Measurements from ENCODE around the gene FGFR4. TPM values are rescaled to one million over a fixed set of nuclear protein-coding genes. Genes with fewer than 3 reads are reported as not detected.
A peak's percentile ranks its signal among the peaks of the same experiment; 100 is the strongest.
"Not testable (repeated sequence)": the region's sequence is repeated elsewhere in the genome, so short reads cannot be mapped to it uniquely, and the experiment has no call there.

The FGFR4 gene
- polyA plus RNA-seq (ENCODE audit: insufficient read length in 4 of 4): 10 to 100 TPM in 3 of 4 donors, 1 to 10 TPM in 1; 2.5 to 84.1 (median 57.3) TPM

DNA sequence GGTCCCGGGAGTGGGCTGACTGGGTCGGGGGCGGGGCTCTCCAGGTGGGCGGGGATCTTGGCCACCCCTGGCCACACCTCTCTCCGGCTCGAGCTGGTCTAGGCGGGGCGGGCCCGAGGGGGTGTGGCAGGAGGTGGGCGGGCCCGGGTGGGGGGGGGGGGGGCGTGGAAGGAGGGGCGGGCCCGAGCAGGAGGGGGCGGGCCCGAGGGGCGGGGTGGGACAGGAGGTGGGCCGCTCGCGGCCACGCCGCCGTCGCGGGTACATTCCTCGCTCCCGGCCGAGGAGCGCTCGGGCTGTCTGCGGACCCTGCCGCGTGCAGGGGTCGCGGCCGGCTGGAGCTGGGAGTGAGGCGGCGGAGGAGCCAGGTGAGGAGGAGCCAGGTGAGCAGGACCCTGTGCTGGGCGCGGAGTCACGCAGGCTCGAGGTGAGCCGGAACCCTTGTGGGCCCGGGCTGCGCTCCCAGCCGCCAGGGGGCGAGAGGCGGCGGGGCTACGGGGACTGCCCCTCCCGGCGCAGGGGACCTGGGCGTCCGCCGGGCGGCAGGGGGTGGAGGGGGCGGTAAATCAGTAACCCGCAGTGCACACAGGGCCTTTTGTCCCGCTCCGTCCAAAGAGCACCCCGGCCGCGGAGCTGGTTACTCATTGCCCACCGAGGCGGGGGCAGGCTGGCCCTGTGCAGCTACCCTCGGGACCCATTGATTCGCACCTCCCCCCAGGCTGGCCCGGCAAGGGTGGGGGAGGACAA, at the start of gene FGFR4:
Gene FGFR4 (plus strand): TSS at position 262 of the 744 bp plus-strand sequence. CDS start 2,688 bp downstream, outside the sequence.
- DNase-seq (ENCODE audit: low read depth in 4 of 4, low spot score in 3 of 4): peak in 3 of 4 donors; percentile 49 to 64 (median 58)

DNA sequence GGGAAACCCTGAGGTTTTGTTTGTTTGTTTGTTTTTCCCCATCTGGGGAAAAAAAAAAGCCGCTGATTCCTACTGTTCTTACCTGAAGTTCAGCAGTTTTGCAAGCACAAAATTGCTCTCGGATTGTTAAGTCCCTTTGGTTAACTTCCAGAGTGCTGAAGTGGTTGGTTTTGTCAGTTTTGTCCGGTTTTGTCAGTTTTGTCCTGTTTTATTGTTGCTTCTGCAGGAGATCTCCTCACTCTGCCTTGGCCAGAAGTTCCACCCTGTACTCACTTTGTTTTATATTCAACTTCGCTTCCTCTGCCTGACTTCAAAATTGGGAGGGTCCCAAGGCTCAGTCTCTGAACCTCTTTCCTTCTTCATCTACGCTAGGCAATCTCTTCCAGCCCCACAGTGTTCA, 49.8 kb upstream of the FGFR4 start:
- DNase-seq (ENCODE audit: low read depth in 4 of 4, low spot score in 3 of 4): no peak

DNA sequence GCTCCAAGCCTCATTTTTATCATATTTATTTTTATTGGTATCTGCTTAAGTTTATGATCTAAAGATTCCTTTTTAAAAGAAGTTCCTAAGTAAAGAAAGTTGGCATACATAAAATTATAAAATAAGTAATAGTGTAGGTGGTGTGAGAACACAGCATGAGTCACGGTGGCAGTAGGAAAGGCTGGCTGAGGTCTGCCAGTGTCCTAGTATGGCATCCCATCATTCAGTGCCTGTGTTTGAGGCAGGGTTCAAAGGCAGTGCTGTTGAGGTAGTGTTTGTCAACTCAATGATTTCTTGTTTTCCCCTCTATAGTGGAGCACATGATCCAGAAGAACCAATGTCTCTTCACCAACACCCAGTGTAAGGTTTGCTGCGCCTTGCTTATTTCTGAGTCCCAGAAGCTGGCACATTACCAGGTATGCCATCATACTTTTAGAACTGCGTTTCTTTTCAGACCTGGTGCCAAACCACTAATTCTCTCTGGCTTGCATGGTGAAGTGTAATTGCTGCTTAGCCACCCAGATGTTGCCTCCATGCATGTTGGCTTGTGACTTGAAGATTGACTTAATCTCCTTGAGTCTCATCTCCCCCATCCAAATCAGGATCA, 45.8 kb upstream of the FGFR4 start:
- no peak for DNase-seq (ENCODE audit: low read depth in 4 of 4, low spot score in 3 of 4)

DNA sequence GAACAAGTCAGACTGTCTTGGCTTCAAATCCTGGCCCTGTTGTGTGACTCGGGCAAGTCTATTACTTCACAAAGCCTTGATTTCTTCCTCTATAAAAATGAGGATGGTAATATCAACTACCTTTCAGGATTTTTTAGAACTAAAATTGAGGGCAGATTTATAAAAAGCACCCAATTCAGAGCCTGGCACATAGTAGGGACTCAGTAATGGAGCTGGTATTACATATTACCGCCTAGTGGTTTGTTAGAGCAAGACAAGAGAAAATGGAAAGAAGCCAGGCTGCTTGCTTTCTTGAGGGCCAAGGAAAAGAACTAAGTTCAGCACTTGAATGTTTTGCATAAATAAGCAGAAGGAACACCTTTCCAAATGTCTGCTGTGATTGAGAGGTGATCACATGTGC, 44.8 kb upstream of the FGFR4 start:
- DNase-seq (ENCODE audit: low read depth in 4 of 4, low spot score in 3 of 4): no peak

DNA sequence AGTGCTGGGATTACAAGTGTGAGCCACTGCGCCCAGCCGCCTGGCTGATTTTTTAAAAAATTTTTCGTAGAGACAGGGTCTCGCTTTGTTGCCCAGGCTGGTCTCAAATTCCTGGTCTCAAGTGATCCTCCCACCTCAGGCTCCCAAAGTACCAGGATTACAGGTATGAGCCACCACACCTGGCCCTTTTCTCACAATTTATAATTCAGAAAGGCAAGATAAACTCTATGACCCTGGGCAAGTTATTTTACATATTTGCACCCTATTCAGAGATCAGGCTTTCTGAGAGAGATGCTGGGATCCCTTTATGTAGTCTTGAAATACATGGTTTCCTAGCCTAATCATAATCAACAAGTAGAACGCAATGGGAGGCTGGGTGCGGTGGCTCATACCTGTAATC, 43.6 kb upstream of the FGFR4 start:
- DNase-seq (ENCODE audit: low read depth in 4 of 4, low spot score in 3 of 4): no peak

DNA sequence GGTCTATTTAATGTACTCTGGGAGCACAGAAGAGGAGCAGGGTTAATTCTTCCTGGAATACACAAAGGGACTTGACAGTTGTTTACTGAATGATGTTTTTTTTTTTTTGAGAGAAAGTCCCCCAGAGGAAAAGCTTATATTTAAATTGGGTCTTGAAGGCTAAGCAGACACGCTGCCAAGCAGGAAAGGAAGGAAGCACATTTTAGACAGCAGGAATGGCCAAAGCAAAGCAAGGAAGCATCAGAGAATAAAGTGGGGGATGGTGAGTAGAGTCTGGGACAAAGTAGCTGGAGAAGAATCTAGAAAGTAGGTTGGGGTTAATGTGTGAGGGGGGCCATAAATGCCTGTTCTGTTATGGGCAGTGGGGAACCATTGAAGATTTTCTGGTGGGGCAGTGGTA, 42.8 kb upstream of the FGFR4 start:
- no peak for DNase-seq (ENCODE audit: low read depth in 4 of 4, low spot score in 3 of 4)

DNA sequence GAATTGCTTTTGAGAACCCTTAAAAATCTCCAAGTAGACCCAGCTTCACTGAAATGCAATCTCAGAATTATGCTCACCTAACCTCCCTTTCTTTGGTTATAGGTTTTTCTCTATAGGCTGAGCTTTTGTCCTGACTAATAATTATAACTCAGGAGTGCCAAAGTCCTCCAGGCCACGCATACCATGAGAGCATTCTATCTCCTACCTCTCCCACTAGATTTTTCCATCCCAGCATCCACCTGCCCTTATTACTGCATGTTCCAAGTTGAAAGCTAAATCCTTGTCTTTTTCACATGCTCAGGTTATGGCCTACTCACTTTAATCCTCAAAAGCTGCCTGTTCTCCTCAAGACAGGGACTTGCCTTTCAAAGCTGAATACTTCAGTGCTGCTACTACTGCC, 42.1 kb upstream of the FGFR4 start:
- no peak for DNase-seq (ENCODE audit: low read depth in 4 of 4, low spot score in 3 of 4)

DNA sequence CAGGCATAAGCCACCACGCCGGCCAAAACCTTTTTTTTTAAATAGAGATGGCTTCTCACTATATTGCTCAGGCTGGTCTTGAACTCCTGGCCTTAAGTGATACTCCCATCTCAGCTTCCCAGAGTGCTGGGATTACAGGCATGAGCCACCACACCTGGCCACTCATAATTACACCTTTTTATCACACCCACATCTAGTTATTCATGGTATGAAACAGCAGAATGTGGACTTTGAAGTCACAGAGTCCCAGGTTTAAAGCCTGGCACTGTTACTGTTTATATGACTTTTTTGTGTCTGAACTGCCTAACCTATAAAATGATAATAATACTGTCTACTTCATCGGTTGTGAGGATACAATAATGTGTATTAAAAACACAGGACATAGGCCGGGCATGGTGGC, 41.1 kb upstream of the FGFR4 start:
- DNase-seq (ENCODE audit: low read depth in 4 of 4, low spot score in 3 of 4): no peak

DNA sequence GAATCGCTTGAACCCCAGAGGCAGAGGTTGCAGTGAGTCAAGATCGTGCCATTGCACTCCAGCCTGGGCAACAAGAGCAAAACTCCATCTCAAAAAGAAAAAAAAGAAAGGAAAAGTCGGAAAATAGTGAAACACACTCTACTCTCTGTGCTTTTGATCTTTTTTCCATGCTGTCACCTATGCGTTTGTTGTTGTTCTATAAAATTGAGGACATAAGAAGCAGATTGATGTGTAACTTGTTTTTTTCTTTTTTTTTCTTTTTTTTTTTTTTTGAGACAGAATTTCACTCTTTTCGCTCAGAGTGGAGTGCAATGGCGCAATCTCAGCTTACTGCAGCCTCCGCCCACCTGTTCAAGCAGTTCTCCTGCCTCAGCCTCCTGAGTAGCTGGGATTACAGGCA, 38.2 kb upstream of the FGFR4 start:
- not testable (repeated sequence) for DNase-seq (ENCODE audit: low read depth in 4 of 4, low spot score in 3 of 4)

DNA sequence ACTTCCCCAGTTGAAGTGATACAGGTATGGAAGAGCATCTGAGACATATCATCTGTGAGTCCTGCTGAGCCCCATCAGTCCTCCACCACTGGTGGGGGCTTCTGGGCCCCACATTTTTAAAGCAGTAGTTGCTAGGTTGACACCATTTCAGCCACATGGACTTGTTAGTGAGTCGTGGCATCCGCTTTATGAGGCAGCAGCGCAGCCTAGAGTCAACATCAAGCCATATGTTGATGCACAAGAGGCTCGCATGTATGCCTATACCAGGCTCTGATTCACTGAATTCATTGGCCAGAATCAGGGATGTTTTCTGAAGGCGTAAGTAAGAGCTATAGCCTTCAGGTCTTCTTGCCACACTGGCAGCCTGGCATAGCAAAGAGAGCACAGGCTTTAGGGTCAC, 37.4 kb upstream of the FGFR4 start:
- DNase-seq (ENCODE audit: low read depth in 4 of 4, low spot score in 3 of 4): no peak

DNA sequence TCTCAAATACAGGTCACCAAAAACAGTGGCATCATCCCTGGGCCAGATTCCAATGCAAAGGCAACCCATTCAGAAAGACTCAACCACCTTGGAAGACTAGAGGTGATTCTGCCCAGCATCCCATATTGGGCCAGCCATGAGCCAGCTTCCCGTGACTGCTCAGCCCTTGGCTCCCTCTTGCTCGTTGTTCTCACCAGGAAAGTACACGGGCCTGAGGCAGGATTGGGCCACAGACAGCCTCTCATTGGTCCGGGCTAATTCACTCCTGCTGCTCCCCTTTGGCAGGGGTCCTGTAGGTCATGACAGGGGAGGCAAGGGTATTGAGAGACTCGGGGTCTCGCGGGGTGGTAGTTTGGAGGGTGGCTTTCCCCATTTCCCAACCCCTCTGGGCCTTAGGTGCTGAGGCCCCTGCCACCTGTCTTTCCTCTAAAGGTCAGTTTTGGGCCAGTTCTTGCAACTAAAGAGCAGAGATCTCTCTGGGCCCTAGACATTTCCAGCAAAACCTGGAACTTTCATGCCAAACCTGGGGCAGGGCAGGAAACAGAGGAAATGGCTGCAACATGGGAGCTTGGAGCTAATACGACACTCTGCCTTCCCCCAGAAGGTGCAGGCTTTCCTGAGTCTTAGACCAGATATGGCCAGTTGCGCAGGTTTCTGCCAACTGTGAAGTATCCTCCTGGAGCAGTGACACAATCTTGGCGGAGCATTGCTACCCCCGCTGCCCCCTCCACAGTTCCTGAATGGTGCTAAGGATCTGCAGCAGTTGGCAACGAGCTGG, 22.0 kb upstream of the FGFR4 start:
- no peak for DNase-seq (ENCODE audit: low read depth in 4 of 4, low spot score in 3 of 4)

DNA sequence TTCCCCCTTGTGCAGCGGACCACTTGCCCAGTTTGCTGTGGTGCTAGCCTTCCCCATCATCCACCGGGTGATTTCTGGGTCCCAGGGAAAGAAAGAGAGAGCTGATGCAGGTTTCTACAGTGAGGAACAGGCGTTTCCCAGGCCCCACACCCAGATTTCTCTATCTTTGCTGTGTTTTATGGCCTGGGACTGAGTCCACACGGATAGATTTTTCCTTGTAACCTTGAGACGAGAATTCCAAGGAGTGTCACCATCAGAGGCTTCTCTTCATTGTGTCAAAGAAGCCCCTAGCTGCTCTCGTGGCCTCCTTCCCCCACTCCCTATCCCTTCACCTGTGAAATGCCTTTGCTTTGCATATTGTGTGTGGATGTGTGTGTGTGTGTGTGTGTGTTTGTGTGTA, 21.2 kb upstream of the FGFR4 start:
- no peak for DNase-seq (ENCODE audit: low read depth in 4 of 4, low spot score in 3 of 4)

DNA sequence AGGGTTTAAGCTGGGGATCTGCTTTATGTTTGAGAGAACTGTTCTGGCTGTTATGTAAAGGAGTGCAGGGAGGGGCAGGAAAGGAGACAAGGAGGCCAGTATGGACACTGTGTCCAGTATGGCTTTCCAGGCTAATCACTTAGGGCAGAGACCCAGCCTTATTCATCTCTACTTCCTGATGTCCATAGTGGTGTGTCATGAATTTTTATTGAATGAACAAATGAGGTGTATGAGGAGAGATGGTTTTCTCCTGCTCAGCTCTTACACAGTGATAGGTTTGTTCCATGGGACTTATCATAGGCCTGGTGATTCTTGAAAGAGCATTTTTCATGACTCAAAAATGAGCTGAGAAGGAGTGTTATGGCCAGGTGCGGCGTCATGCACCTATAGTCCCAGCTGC, 20.5 kb upstream of the FGFR4 start:
- DNase-seq (ENCODE audit: low read depth in 4 of 4, low spot score in 3 of 4): no peak

DNA sequence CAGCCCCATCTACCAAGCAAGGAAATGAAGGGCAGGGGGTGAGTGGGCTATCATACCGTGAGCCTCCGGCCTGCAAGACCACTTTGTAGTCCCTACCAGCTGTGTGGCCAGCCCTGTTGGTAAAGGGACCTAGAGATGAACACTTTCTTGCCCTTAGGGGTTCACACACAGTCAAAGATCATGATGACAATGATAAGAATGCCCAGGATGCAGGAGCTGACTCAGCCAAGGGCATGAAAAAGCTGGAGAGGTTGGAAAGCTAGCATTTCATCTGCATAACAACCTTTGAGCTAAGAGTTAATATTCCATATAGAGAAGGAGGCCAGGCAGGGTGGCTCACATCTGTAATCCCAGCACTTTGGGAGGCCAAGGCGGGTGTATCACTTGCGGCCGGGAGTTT, 19.2 kb upstream of the FGFR4 start:
- DNase-seq (ENCODE audit: low read depth in 4 of 4, low spot score in 3 of 4): no peak

DNA sequence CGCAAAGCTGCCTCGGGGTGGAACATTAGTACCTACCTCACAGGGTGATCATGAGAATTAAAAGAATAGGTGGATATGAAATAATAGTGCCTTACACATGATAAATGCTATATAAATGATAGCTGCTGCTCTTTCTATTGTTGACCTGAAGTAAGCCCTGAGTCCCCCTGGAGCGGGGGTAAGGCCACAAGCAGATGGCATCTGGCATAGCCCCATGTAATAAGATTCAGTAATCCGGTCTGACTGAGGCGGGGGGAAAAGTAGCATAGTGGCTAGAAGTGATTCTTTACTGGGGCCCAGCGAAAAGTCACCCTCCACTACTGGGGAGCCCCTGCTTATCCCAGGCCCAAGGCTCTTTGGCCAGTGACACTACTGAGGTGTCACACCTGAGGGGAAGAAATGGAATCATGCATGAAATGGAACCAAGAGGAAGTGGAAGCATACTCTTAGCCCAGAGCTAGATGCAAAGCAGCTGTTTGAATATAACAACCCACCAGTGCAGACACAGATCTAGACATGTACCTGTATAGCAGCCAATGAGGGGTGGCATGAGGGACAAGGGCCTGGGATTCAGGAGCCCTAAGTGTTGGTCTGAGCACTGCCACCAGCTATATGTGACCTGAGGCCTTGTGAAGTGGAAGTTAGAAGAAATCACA, 16.1 kb upstream of the FGFR4 start:
- no peak for DNase-seq (ENCODE audit: low read depth in 4 of 4, low spot score in 3 of 4)

DNA sequence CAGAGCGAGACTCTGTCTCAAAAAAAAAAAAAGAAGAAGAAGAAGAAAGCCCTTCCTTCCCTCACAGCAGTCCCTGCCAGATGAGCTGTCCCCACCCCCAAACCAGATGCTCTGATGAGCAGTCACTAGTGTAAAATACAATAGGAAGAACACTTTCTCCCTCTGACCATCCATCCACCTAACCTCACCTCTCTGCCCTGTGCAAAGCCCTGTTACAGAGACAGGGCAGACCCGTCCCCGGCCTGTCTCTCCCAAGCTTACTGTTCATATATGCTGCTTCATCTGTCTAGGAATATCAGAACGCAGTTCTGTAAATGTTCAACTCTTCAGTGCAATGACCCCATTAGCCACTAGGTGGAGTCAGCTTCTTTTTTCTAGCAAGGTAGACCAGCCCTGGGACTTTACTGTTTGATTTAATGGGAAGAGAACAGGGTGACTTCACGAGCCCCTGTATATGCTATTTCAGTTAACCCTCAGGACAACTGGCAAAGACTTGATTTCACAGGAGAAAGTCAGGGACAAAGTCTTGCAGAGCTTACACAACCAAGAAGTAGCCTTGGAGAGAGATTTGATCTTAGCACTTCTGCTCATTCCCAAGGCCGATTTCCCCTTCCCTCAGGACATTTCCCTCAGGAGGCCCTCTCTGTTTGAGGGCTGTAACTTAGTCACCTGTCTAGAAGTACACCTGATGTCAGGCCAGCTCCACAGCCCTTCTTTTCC, 14.9 kb upstream of the FGFR4 start:
- peak in 3 of 4 donors; percentile 70 to 79 (median 78) for DNase-seq (ENCODE audit: low read depth in 4 of 4, low spot score in 3 of 4)

DNA sequence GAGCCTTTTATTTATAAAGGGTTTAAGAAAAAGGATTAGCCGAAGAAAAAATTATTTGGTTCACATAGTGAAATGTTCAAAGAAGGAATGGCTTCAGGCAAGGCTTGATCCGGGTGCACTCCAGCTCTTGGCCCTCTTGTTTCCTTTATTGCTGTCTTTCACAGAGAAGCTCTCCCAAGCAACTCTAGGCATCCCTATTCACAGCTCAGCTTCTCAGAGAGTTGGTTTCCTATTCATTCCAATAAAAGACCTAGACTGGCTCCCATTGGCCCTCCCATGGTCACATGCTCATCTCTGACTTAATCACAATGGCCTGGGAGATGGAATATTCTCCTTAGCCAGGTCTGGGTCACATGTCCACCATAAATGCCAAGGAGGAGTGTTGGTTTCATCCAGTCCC, 9.4 kb upstream of the FGFR4 start:
- no peak for DNase-seq (ENCODE audit: low read depth in 4 of 4, low spot score in 3 of 4)

DNA sequence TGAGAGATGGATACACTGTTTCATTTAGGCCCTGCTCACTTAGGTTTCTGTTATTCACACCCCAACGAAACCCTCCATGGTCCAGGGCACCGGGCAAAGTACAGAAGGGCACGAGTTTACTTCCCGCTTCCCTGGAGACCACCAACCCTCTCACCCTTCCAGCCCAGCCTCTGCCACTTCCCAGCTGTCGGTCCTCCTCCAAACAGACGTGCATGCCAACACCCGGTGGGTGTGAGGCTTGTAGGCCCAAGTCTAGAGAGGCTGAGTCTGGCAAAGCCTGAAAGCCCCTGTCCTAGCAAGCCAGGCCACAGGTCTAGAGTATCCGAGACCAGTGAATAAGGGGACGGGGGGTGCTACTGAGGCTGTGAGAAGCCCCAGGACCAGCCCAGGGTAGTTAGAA, 7.1 kb upstream of the FGFR4 start:
- DNase-seq (ENCODE audit: low read depth in 4 of 4, low spot score in 3 of 4): no peak

DNA sequence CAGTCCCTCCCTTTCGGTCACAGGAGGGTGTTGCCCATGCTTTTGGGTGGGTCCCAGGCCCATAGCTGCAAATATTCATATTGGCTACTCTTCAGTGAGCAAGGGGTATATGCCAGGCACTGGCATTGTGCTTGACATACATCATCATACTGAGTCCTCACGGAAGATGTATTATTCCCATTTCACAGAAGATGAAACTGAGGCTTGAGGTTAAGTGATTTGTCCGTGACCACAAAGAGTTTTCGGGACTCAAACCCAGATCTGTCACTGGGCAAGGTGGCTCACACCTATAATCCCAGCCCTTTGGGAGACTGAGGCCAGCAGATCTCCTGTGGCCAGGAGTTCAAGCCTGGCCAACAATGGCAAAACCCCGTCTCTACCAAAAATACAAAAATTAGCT, 6.5 kb upstream of the FGFR4 start:
- DNase-seq (ENCODE audit: low read depth in 4 of 4, low spot score in 3 of 4): no peak

DNA sequence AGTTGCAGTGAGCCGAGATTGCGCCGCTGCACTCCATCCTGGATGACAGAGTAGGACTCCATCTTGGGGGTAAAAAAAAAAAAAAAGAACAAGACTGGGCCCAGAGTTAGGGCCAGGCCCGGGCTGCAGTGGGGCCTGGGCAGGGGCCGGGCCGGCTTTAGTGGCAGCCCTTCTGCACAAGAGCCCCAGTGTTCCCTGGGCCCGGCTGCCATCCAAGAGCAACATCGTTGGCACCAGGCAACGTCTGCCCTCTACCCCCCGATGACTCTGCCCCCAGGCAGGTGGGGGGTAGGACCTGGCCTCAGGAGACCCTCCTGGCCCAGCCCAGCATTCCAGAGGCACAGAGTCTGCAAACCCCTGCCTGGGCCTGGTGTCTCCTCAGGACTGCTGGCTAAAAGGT, 4.9 kb upstream of the FGFR4 start:
- no peak for DNase-seq (ENCODE audit: low read depth in 4 of 4, low spot score in 3 of 4)

DNA sequence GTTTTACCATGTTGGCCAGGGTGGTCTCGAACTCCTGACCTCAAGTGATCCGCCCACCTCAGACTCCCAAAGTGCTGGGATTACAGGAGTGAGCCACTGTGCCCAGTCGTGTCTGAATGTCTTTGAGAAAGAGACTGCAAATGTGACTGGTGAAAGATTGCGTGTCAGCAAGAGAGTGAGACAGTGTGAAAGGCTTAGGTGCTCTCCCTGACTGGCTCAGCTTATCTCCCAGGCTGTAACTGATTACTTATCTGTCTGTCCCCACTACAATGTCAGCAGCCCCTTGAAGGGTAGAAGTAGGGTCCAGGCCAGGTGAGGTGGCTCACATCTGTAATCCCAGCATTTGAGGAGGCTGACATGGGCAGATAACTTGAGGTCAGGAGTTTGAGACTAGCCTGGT, 3.4 kb upstream of the FGFR4 start:
- no peak for DNase-seq (ENCODE audit: low read depth in 4 of 4, low spot score in 3 of 4)
